Muscle of leg (tissue), 16 donors: ENCODE measurements around the gene CCIN. TPM values are rescaled to one million over a fixed set of nuclear protein-coding genes. Genes with fewer than 3 reads are reported as not detected.

Source experiments
- DNase-seq: peaks from one replicate; pipeline ENCODE4 v3.0.0; 2013
- H3K27ac ChIP-seq: one replicate; pipeline ENCODE4 v1.5.1; 2013; ENCODE audit warnings: mild to moderate bottlenecking, low read length, control low read depth
- H3K27me3 ChIP-seq: one replicate; pipeline ENCODE4 v1.6.1; 2013; ENCODE audit warnings: low read length; ENCODE audit not compliant: control insufficient read depth, insufficient read depth
- H3K36me3 ChIP-seq: one replicate; pipeline ENCODE4 v1.6.1; 2013; ENCODE audit warnings: low read length; ENCODE audit not compliant: control insufficient read depth, insufficient read depth
- H3K4me1 ChIP-seq: one replicate; pipeline ENCODE4 v1.6.1; 2013; ENCODE audit warnings: low read length; ENCODE audit not compliant: control insufficient read depth, insufficient read depth
- H3K4me3 ChIP-seq: one replicate; pipeline ENCODE4 v1.5.1; 2013; ENCODE audit warnings: low read length, control low read depth
- H3K9me3 ChIP-seq: replicated peaks from 2 replicates; pipeline ENCODE4 v1.6.1; 2013; ENCODE audit warnings: low read depth, low read length; ENCODE audit not compliant: control insufficient read depth
- WGBS: methylation state at CpG from one replicate; pipeline ENCODE4 v1.1.5; 2013; ENCODE audit warnings: missing lambda C conversion rate; ENCODE audit not compliant: insufficient coverage; 5-methylcytosine and 5-hydroxymethylcytosine counted together
- long read RNA-seq, 11 donors: transcript quantifications; one replicate each; lab custom pipeline, GENCODE V29; 2026
- polyA plus RNA-seq, 8 donors: library from polyadenylated mRNA; unstranded; fragments of 120-200 nt; gene quantifications; one replicate each; pipeline versions ENCODE4 v1.2.1 to v1.2.3, GENCODE V29; 2013; ENCODE audit warnings: inconsistent platforms in 1 of 8, low replicate concordance in 1 of 8; ENCODE audit not compliant: insufficient read length in 8 of 8, insufficient read depth in 1 of 8
- total RNA-seq: library from RNA; stranded (reverse); fragments of 120-200 nt; gene quantifications from one replicate; pipeline ENCODE4 v1.2.4, GENCODE V29; 2013

The CCIN gene
- total RNA-seq (0.62 TPM), polyA plus RNA-seq (1 to 10 TPM in 4 of 8 donors, under 1 TPM in 4; 0.45 to 1.5 (median 0.94) TPM)
- long read RNA-seq, donor 1, result 0 reads
- long read RNA-seq, donor 2, result 0 reads
- long read RNA-seq, donor 3, result 0 reads
- long read RNA-seq, donor 4, result 0 reads
- long read RNA-seq, donor 5, partial matches to known transcripts, result 0 of 2 reads
- long read RNA-seq, donor 5, other reads (novel, unspliced or antisense), result 0 of 2 reads
- long read RNA-seq, donor 6, result 0 reads
- long read RNA-seq, donor 7, result 0 reads
- long read RNA-seq, donor 8, result 0 reads
- long read RNA-seq, donor 9, result 0 reads
- long read RNA-seq, donor 10, partial matches to known transcripts, result 0 of 1 reads
- long read RNA-seq, donor 10, other reads (novel, unspliced or antisense), result 0 of 1 reads
- long read RNA-seq, donor 11, result 0 reads

- WGBS, result 68% methylated on average over 5 of the region's 6 CpGs
- no peak for DNase-seq
- H3K4me3 ChIP-seq, result no peak within 1 kb of the TSS
- H3K9me3 ChIP-seq, result no peaks in the 10 kb centered on the region
- H3K27me3 ChIP-seq, result no peaks in the 10 kb centered on the region
- H3K4me1 ChIP-seq, result peaks cover 27% of the 10 kb centered on the region
- H3K36me3 ChIP-seq, result no peaks in the 10 kb centered on the region
- no peak within 1 kb of the TSS for H3K27ac ChIP-seq
Observed at GRCh38 chr9:36169166-36169565, at the start of gene CCIN. Gene CCIN (plus strand): TSS chr9:36169388. CDS start chr9:36169503, 115 bp downstream.

GRCh38 chr9:36119476-36119875 is 49.7 kb upstream of the CCIN start:
- H3K36me3 ChIP-seq, result peaks cover 36% of the 10 kb centered on the region
- 83% methylated on average over 5 of the region's 7 CpGs for WGBS

GRCh38 chr9:36120705-36121104 is 48.5 kb upstream of the CCIN start:
- H3K9me3 ChIP-seq, result no peaks in the 10 kb centered on the region
- WGBS, result 79% methylated on average over 4 of the region's 4 CpGs
- no peak overlapping the region for H3K27ac ChIP-seq
- H3K27me3 ChIP-seq, result no peaks in the 10 kb centered on the region
- no peaks in the 10 kb centered on the region for H3K4me1 ChIP-seq
- peaks cover 36% of the 10 kb centered on the region for H3K36me3 ChIP-seq
- DNase-seq, result no peak
- H3K4me3 ChIP-seq, result no peak overlapping the region

More at GRCh38 chr9:36119476-36119875, 49.7 kb upstream of the CCIN start:
- Histone ChIP-seq H3K4me1 (no peaks in the 10 kb centered on the region), H3K27ac (no peak overlapping the region), H3K4me3 (no peak overlapping the region), H3K27me3 (no peaks in the 10 kb centered on the region), H3K9me3 (no peaks in the 10 kb centered on the region)
- DNase-seq, result no peak

GRCh38 chr9:36121971-36122370 is 47.2 kb upstream of the CCIN start:
- H3K9me3 ChIP-seq, result no peaks in the 10 kb centered on the region
- H3K4me1 ChIP-seq, result no peaks in the 10 kb centered on the region
- no peaks in the 10 kb centered on the region for H3K27me3 ChIP-seq
- peaks cover 34% of the 10 kb centered on the region for H3K36me3 ChIP-seq
- no peak for DNase-seq
- H3K4me3 ChIP-seq, result no peak overlapping the region
- no peak overlapping the region for H3K27ac ChIP-seq
- 80% methylated on average over 1 of the region's 7 CpGs for WGBS

GRCh38 chr9:36123515-36123914 is 45.7 kb upstream of the CCIN start:
- peaks cover 23% of the 10 kb centered on the region for H3K36me3 ChIP-seq
- WGBS, result no CpG with 5 or more reads among the region's 2 CpGs

GRCh38 chr9:36125062-36125855 is 43.9 kb upstream of the CCIN start:
- 85% methylated on average over 8 of the region's 10 CpGs for WGBS
- H3K36me3 ChIP-seq, result peaks cover 15% of the 10 kb centered on the region
- no peak overlapping the region for H3K4me3 ChIP-seq
- no peak overlapping the region for H3K27ac ChIP-seq
- no peaks in the 10 kb centered on the region for H3K27me3 ChIP-seq
- H3K4me1 ChIP-seq, result no peaks in the 10 kb centered on the region
- H3K9me3 ChIP-seq, result no peaks in the 10 kb centered on the region
- DNase-seq, result no peak

More at GRCh38 chr9:36123515-36123914, 45.7 kb upstream of the CCIN start:
- no peaks in the 10 kb centered on the region for H3K9me3 ChIP-seq
- DNase-seq, result no peak
- no peaks in the 10 kb centered on the region for H3K4me1 ChIP-seq
- no peak overlapping the region for H3K4me3 ChIP-seq
- no peaks in the 10 kb centered on the region for H3K27me3 ChIP-seq
- H3K27ac ChIP-seq, result no peak overlapping the region

GRCh38 chr9:36126016-36126730 is 43.0 kb upstream of the CCIN start:
- H3K36me3 ChIP-seq, result peaks cover 15% of the 10 kb centered on the region
- DNase-seq, result no peak
- WGBS, result 57% methylated on average over 6 of the region's 7 CpGs
- H3K4me1 ChIP-seq, result no peaks in the 10 kb centered on the region
- no peaks in the 10 kb centered on the region for H3K27me3 ChIP-seq
- no peak overlapping the region for H3K27ac ChIP-seq
- H3K9me3 ChIP-seq, result no peaks in the 10 kb centered on the region
- no peak overlapping the region for H3K4me3 ChIP-seq

GRCh38 chr9:36127652-36128244 is 41.4 kb upstream of the CCIN start:
- no peaks in the 10 kb centered on the region for H3K9me3 ChIP-seq
- no peak overlapping the region for H3K27ac ChIP-seq
- H3K36me3 ChIP-seq, result peaks cover 3% of the 10 kb centered on the region
- 36% methylated on average over 2 of the region's 5 CpGs for WGBS
- no peaks in the 10 kb centered on the region for H3K27me3 ChIP-seq
- H3K4me3 ChIP-seq, result no peak overlapping the region
- DNase-seq, result no peak
- no peaks in the 10 kb centered on the region for H3K4me1 ChIP-seq

- no peaks in the 10 kb centered on the region for H3K36me3 ChIP-seq
- H3K9me3 ChIP-seq, result no peaks in the 10 kb centered on the region
- H3K4me3 ChIP-seq, result no peak overlapping the region
- 43% methylated on average over 1 of the region's 8 CpGs for WGBS
- no peak for DNase-seq
- no peak overlapping the region for H3K27ac ChIP-seq
- no peaks in the 10 kb centered on the region for H3K27me3 ChIP-seq
- H3K4me1 ChIP-seq, result no peaks in the 10 kb centered on the region
Observed at GRCh38 chr9:36128349-36128748, 40.8 kb upstream of the CCIN start.
